BJ (cell line): ENCODE data around the gene EHBP1. TPM values are rescaled to one million over a fixed set of nuclear protein-coding genes. Genes with fewer than 3 reads are reported as not detected.

Experiments used
- CTCF ChIA-PET: fragments of 350-600 bp; formaldehyde crosslinking; extraction: SDS; loops from one replicate; lab custom pipeline; 2021; ENCODE audit warnings: antibody characterized with exemption, inconsistent platforms; lab: Yijun Ruan, JAX
- POLR2A ChIA-PET: fragments of 300-600 bp; sonication (Branson Sonifier 250); formaldehyde crosslinking; extraction: SDS; loops from one replicate; lab custom pipeline; 2021; ENCODE audit warnings: antibody characterized with exemption; lab: Charles Lee
- DNase-seq: peaks from one replicate; pipeline ENCODE4 v3.0.0-alpha.2; 2011; ENCODE audit warnings: low read depth
- H3K27me3 ChIP-seq: 2 replicates; pipeline ENCODE4 v1.6.0; 2011; ENCODE audit warnings: low read length; ENCODE audit not compliant: control insufficient read depth, insufficient read depth
- H3K36me3 ChIP-seq: 2 replicates; pipeline ENCODE4 v1.5.1; 2011; ENCODE audit warnings: low read length; ENCODE audit not compliant: control insufficient read depth, insufficient read depth
- H3K4me3 ChIP-seq: 2 replicates; pipeline ENCODE4 v1.5.1; 2011; ENCODE audit warnings: low read depth, mild to moderate bottlenecking, control low read depth, low read length
- CTCF ChIP-seq: IDR thresholded peaks from 2 replicates; pipeline ENCODE4 v1.5.1; 2011; ENCODE audit warnings: low read depth, mild to moderate bottlenecking, control low read depth, inconsistent platforms, low read length, moderate library complexity; ENCODE audit not compliant: insufficient read depth
- polyA plus RNA-seq: library from polyadenylated mRNA; depleted of rRNA; stranded (reverse); fragments of >200 nt; gene quantifications from 2 replicates; pipeline ENCODE4 v1.2.3, GENCODE V29; 2011

EHBP1 gene
- polyA plus RNA-seq, 1 experiment: 43.8 TPM

GRCh38 chr2:62692225-62692624 is 13.3 kb upstream of the EHBP1 start:
- H3K36me3 ChIP-seq: no peaks in the 10 kb centered on the region
- no peak overlapping the region for H3K4me3 ChIP-seq
- no peak for DNase-seq
- no peaks in the 10 kb centered on the region for H3K27me3 ChIP-seq
- ChIA-PET CTCF (interaction anchor here (0.6 kb wide), 1 partner anchor 95 kb away, joined by 3 read pairs; no protein-coding TSS in a partner anchor), POLR2A (no interaction called here)
- TF ChIP-seq CTCF: no peak

- H3K36me3 ChIP-seq: no peaks in the 10 kb centered on the region
- DNase-seq: no peak
- no peak overlapping the region for H3K4me3 ChIP-seq
- TF ChIP-seq CTCF: no peak
- no peaks in the 10 kb centered on the region for H3K27me3 ChIP-seq
- ChIA-PET CTCF (interaction anchor here (1.1 kb wide), 1 partner anchor 242 kb away, joined by 5 read pairs; no protein-coding TSS in a partner anchor), POLR2A (no interaction called here)
These were observed 6.9 kb upstream of the EHBP1 start for GRCh38 chr2:62698653-62699052.

- POLR2A ChIA-PET: interaction anchor here (0.7 to 0.8 kb wide), 2 partner anchors 41 to 1935 kb away, joined by 3 to 4 read pairs; no protein-coding TSS in a partner anchor
These were observed 883 bp upstream of the EHBP1 start for GRCh38 chr2:62704654-62705006.

GRCh38 chr2:62705859-62706720 is 577 bp downstream of the EHBP1 start:
- Histone ChIP-seq H3K36me3 (no peaks in the 10 kb centered on the region), H3K4me3 (peak overlapping the region; percentile 71), H3K27me3 (no peaks in the 10 kb centered on the region)
- POLR2A ChIA-PET: no interaction called here
- peak; percentile 49 for TF ChIP-seq CTCF
- CTCF ChIA-PET: interaction anchor here (1.0 to 1.3 kb wide), 2 partner anchors 19 to 42 kb away, joined by 3 read pairs; no protein-coding TSS in a partner anchor
- DNase-seq: no peak

More at GRCh38 chr2:62704654-62705006, 883 bp upstream of the EHBP1 start:
- Histone ChIP-seq H3K36me3 (no peaks in the 10 kb centered on the region), H3K4me3 (peak overlapping the region; percentile 51), H3K27me3 (no peaks in the 10 kb centered on the region)
- TF ChIP-seq CTCF: no peak
- CTCF ChIA-PET: interaction anchor here (0.6 to 1.4 kb wide), 6 partner anchors 10 to 248 kb away, joined by 3 to 7 read pairs (median 3); partner anchors contain the start of gene TMEM17
- DNase-seq: no peak
